Subcutaneous adipose tissue (tissue), 4 donors: ENCODE data around the gene FOXP2. TPM values are rescaled to one million over a fixed set of nuclear protein-coding genes. Genes with fewer than 3 reads are reported as not detected.

Source experiments
- CTCF ChIP-seq: fragments of 450-650 bp; IDR thresholded peaks from one replicate; pipeline ENCODE4 v1.5.1; 2016; ENCODE audit warnings: low read depth, mild to moderate bottlenecking, control low read depth, antibody characterized with exemption, moderate library complexity
- total RNA-seq, 4 donors: library from RNA; depleted of rRNA; stranded (reverse); fragments of >200 nt; gene quantifications; one replicate each; pipeline ENCODE4 v1.1.0, GENCODE V29; 2016

FOXP2 gene
- total RNA-seq, 4 donors from 2014 or later, result 11.3 to 20.1 (median 16.1) TPM

GRCh38 chr7:114660126-114660486 is 245.5 kb downstream of the FOXP2 start:
- TF ChIP-seq CTCF, result no peak

GRCh38 chr7:114660753-114661152 is 246.1 kb downstream of the FOXP2 start:
- TF ChIP-seq CTCF, result no peak

GRCh38 chr7:114662002-114662677 is 247.5 kb downstream of the FOXP2 start:
- no peak for TF ChIP-seq CTCF

DNA sequence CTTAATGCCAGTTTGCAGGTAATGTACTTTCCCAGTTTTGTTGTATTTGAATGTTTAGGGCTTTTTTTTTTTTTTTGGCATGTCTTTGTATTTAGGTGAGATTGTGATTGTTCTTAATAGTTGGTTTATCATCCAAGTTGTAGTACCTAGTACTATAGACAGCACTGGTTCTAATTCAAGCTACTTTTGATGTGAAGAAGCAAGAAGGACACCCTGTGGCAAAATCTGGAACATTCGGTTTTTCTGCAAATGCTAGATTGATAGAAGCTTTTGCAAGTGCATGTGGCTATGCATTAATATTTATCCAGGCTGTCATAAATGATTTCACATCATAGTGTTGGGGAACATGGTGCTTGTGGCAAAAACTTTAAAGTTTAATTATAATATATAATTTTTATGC is 248.9 kb downstream of the FOXP2 start:
- TF ChIP-seq CTCF, result no peak

GRCh38 chr7:114670676-114671075 is 256.1 kb downstream of the FOXP2 start:
- TF ChIP-seq CTCF, result no peak

- TF ChIP-seq CTCF, result no peak
These were observed 257.0 kb downstream of the FOXP2 start for GRCh38 chr7:114671563-114672123.

- no peak for TF ChIP-seq CTCF
These were observed 263.5 kb downstream of the FOXP2 start for GRCh38 chr7:114678116-114678515.
